Ascending aorta (tissue), 2 donors: ENCODE data around the gene EMD. TPM values are rescaled to one million over a fixed set of nuclear protein-coding genes. Genes with fewer than 3 reads are reported as not detected.
"Not testable (repeated sequence)": the region's sequence is repeated elsewhere in the genome, so short reads cannot be mapped to it uniquely, and the experiment has no call there.

ENCODE experiments used
- DNase-seq, 2 donors: peaks; one replicate each; pipeline ENCODE4 v3.0.0-alpha.2; 2019; ENCODE audit warnings: low spot score in 2 of 2
- H3K27ac ChIP-seq, 2 donors: fragments of 200-600 bp; sonication (generic); one replicate each; pipeline ENCODE4 v1.5.1; 2016 to 2017; ENCODE audit warnings: mild to moderate bottlenecking in 1 of 2
- H3K27me3 ChIP-seq: fragments of 200-600 bp; sonication (generic); one replicate; pipeline ENCODE4 v1.5.1; 2017
- H3K36me3 ChIP-seq, 2 donors: fragments of 200-600 bp; sonication (generic); one replicate each; pipeline ENCODE4 v1.5.1; 2016
- H3K4me1 ChIP-seq, 2 donors: fragments of 200-600 bp; sonication (generic); one replicate each; pipeline ENCODE4 v1.5.1; 2016 to 2017; ENCODE audit warnings: mild to moderate bottlenecking in 1 of 2
- H3K4me3 ChIP-seq, 2 donors: fragments of 200-600 bp; sonication (generic); one replicate each; pipeline ENCODE4 v1.5.1; 2016 to 2017; ENCODE audit warnings: mild to moderate bottlenecking in 1 of 2
- H3K9me3 ChIP-seq, 2 donors: fragments of 200-600 bp; sonication (generic); one replicate each; pipeline ENCODE4 v1.5.1; 2016
- intact Hi-C: fragments of 100-400 bp; cut with DNase I; formaldehyde crosslinking; loops from one replicate; pipeline ENCODE4 v1.15.1; 2023
- total RNA-seq: library from RNA; depleted of rRNA; stranded (reverse); fragments of >200 nt; gene quantifications from one replicate; pipeline ENCODE4 v1.1.0, GENCODE V29; 2016
- TF ChIP-seq, protein P1 (sequence below), 3 experiments: fragments of 200-600 bp in 2 of 3; fragments of 450-650 bp in 1 of 3; sonication (generic) in 2 of 3; IDR thresholded peaks; one replicate each; pipeline ENCODE4 v1.5.1; 2016 to 2019; ENCODE audit warnings: antibody characterized with exemption in 3 of 3, mild to moderate bottlenecking in 1 of 3, moderate library complexity in 1 of 3

The EMD gene
- total RNA-seq: 86.3 TPM

DNA sequence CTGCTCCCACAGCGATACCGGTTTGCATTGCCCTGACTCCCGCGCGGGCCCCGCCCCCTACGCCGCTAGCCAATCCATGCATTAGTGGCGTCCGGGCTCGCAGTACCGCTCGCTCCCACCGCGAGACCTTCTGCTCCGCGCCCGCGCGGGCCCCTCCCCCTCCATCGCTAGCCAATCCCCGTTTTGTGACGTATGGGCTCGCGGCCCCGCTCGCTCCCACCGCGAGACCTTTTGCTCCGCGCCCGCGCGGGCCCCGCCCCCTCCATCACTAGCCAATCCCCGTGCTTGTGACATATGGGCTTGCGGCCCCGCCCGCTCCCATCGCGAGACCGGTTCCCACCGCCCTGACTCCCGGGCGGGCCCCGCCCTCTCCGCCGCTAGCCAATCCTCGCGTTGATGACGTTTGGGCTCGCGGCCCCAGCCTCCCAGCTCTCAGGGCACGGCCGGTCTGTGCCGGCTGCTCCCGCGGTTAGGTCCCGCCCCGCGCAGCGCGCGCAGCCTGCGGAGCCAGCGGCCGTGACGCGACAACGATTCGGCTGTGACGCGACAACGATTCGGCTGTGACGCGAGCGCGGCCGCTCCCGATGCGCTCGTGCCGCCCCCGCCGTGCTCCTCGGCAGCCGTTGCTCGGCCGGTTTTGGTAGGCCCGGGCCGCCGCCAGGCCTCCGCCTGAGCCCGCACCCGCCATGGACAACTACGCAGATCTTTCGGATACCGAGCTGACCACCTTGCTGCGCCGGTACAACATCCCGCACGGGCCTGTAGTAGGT, at the start of gene EMD:
Gene EMD (plus strand): TSS at position 497 of the 770 bp plus-strand sequence. CDS start 190 bp downstream, at position 687.
- intact Hi-C loops: loop anchor here (10.0 kb wide), 1 partner anchor 904 kb away; the partner anchor contains the start of gene HAUS7
- TF ChIP-seq, protein P1, sequence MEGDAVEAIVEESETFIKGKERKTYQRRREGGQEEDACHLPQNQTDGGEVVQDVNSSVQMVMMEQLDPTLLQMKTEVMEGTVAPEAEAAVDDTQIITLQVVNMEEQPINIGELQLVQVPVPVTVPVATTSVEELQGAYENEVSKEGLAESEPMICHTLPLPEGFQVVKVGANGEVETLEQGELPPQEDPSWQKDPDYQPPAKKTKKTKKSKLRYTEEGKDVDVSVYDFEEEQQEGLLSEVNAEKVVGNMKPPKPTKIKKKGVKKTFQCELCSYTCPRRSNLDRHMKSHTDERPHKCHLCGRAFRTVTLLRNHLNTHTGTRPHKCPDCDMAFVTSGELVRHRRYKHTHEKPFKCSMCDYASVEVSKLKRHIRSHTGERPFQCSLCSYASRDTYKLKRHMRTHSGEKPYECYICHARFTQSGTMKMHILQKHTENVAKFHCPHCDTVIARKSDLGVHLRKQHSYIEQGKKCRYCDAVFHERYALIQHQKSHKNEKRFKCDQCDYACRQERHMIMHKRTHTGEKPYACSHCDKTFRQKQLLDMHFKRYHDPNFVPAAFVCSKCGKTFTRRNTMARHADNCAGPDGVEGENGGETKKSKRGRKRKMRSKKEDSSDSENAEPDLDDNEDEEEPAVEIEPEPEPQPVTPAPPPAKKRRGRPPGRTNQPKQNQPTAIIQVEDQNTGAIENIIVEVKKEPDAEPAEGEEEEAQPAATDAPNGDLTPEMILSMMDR (IDR thresholded peaks at IDR 0.05): no peak
- DNase-seq: peak; percentile 94 to 97
- Histone ChIP-seq H3K4me3 (peak within 1 kb of the TSS; percentile 64 to 79), H3K9me3 (no peaks in the 10 kb centered on the region), H3K27ac (peak within 1 kb of the TSS; percentile 97 to 98), H3K27me3 (no peaks in the 10 kb centered on the region), H3K4me1 (peaks cover 2 to 14% of the 10 kb centered on the region in 2 donors), H3K36me3 (peaks cover 0 to 2% of the 10 kb centered on the region in 2 donors)

DNA sequence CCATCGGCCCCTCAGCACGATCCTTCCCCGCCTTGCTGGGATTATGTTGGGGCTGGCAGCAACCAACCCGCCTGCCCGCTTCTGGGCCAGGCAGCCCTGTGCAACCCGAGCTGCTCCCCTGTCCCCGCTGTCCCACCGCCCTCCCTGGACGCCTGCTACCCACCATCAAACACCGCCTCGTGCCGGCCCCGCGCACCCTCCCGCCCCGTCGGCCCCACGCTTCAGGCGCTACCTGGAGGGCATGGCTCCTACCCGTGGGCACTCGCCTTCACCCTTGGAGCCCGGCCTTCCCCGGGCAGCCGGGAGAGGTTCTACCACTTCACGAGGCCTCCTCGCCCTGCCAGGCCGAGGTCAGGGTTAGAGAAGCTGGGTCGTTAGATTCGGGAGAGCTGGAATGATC, 46.5 kb upstream of the EMD start:
- no peak overlapping the region for H3K4me3 ChIP-seq
- DNase-seq: no peak
- H3K4me1 ChIP-seq: no peaks in the 10 kb centered on the region
- no peaks in the 10 kb centered on the region for H3K27me3 ChIP-seq
- no peak overlapping the region for H3K27ac ChIP-seq
- no peaks in the 10 kb centered on the region for H3K9me3 ChIP-seq
- no peaks in the 10 kb centered on the region for H3K36me3 ChIP-seq
- intact Hi-C loops: no loop called here
- TF ChIP-seq, protein P1 (IDR thresholded peaks at IDR 0.05): no peak

DNA sequence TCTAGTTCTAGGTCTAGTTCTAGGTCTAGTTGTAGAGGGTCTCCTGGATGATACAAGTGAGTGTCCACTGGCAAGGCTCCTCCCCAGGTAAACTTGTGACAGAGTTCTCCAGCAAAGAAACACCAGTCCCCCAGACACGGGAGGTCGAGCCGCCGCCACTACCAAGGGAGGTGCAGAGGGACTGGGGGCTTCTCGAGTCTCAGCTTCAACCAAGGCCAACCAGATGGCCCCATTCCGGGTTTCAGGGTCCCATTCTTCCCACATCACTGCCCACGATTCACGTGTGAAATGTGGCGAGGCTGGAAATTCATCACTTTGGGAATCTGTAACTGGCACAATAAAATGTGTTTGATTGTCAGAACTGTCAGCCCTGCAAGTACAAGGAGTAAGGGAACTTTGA, 46.0 kb upstream of the EMD start:
- TF ChIP-seq, protein P1 (IDR thresholded peaks at IDR 0.05): no peak
- H3K27me3 ChIP-seq: no peaks in the 10 kb centered on the region
- intact Hi-C loops: no loop called here

DNA sequence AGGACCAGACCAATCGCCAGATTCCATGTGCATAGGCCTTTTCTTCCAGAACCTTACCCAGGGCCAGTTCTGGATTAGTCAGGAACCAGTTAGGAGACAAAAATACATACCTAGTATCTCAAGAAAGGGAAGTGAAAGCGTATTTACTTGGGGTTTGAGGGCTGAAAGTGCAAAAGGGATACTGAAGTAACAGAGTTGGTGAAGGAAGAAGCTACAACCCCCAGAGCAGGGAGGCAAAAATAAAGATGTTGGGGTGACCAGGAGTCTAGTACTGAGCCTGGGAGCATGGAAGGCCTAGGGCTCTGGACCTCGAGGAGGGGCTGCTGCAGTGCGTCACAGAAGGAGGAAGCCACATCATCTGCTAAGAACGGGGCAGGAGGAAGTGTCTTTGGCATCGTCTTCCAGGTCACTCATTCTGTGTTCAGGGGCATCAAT, 45.2 kb upstream of the EMD start:
- TF ChIP-seq, protein P1 (IDR thresholded peaks at IDR 0.05): no peak
- Histone ChIP-seq H3K27ac (no peak overlapping the region), H3K4me3 (no peak overlapping the region), H3K36me3 (no peaks in the 10 kb centered on the region), H3K9me3 (no peaks in the 10 kb centered on the region), H3K4me1 (no peaks in the 10 kb centered on the region), H3K27me3 (no peaks in the 10 kb centered on the region)
- DNase-seq: no peak
- intact Hi-C loops: no loop called here

More for the DNA sequence above, 46.0 kb upstream of the EMD start:
- Histone ChIP-seq H3K4me1 (no peaks in the 10 kb centered on the region), H3K27ac (no peak overlapping the region), H3K9me3 (no peaks in the 10 kb centered on the region), H3K36me3 (no peaks in the 10 kb centered on the region), H3K4me3 (no peak overlapping the region)
- DNase-seq: no peak

DNA sequence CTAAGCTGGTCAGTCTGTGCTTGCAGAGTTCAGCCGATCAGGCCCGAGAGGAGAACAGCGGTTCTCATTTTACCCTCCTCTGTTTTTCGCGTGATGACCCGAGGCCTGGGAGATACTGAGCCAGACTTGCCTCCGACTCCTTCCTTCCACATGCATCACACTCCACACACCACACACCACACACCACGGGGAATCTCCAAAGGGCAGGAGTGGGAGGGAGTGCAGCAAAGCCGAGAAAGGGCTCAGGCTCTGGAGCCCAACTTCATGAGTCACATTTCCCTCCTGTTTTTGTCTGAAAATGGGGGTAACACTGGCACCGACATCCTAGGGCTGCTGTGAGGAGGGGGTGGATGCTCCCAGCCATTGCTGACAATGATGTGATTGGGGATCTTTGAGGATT, 44.6 kb upstream of the EMD start:
- H3K4me1 ChIP-seq: no peaks in the 10 kb centered on the region
- H3K9me3 ChIP-seq: no peaks in the 10 kb centered on the region
- intact Hi-C loops: no loop called here
- DNase-seq: no peak
- no peaks in the 10 kb centered on the region for H3K27me3 ChIP-seq
- TF ChIP-seq, protein P1 (IDR thresholded peaks at IDR 0.05): no peak
- H3K36me3 ChIP-seq: no peaks in the 10 kb centered on the region
- H3K27ac ChIP-seq: no peak overlapping the region
- H3K4me3 ChIP-seq: no peak overlapping the region

DNA sequence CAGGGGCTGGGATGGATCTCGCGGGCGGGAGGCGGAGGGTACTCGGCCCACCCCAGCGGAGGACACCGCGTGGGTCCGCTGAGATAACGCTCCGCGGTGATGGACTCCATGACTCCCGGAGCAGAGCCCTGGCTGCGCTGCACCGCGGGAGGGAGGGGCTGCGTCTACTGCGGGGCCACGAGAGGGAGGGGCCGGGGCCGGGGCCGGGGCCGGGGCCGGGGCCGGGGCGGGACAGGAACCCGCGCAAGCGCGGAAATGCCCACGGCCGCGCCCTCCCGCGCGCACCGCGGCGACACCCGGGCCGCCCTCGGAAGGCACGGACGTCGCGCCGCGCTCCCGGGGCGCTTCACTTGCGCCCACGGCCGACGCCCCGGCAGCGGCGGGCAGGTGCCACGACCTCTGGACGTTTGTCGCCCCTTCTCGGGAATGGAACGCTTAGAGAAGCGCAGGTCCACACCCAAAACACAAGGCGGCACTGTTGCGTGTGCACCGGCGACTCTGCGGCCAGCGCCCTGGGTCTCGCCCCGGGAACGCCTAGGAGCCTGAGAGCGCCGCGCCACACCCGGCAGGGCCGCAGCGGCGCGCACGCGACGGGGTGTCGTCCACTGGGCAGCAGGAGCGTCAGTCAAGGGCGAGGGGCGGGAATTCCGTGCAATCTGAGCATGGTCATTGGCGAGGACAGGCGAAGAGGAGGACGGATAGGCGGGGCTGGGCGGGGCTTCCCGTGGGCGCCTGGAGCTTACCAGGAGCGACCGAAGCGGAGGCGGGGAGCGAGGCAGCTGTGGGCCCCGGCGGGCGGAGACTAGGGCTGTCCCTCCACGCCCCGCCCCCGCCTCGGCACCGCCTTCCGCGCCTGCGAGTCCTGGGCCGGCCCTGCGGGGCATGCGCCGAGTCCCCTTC, 37.4 kb upstream of the EMD start:
- H3K36me3 ChIP-seq, H3K27me3 ChIP-seq, DNase-seq, H3K4me3 ChIP-seq, intact Hi-C loops, H3K9me3 ChIP-seq, H3K4me1 ChIP-seq: not testable (repeated sequence)
- peak overlapping the region in 1 of 2 donors; percentile 59 for H3K27ac ChIP-seq

DNA sequence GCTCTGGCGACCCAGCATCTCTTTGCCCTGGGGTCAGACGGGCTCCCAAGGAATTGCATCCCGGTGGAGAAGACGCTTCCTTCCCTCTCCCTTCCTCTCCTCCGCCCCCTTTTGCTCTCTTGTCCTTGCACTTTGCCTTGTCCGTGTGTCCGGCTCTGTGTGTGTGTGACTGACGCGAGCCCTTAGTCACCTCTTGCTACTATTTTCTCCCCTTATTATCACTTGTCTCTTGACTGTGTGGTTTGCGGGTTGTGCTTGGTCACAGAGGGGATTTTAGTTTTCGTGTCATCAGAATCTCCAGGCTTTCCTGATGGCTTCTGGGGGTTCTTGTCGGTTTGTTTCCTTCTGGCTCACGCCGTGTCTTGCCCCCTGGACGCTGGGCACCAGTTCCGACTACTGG, 36.0 kb upstream of the EMD start:
- H3K36me3 ChIP-seq, H3K9me3 ChIP-seq, H3K27me3 ChIP-seq, H3K4me1 ChIP-seq, intact Hi-C loops, H3K27ac ChIP-seq, H3K4me3 ChIP-seq, DNase-seq: not testable (repeated sequence)

DNA sequence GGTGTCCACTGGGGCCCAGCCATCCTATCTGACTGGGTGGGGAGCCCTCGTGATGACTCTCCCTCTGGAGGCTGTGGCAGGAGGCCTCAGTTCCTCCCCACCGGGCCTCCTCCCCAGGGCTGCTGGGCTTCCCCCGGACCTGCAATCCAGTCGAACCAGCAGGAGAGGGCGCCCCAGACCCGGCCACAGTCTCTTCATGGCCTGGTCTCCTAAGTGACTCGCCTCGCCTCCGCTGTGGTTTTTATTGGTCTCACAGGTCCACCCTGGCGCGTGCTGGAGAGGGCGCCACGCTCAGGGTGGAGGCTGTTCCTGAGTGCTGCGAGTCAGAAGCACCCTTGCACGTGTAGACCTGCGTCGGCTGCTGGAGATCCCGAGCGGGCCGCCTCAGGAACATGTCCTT, 35.5 kb upstream of the EMD start:
- DNase-seq, H3K9me3 ChIP-seq, H3K27me3 ChIP-seq, intact Hi-C loops, H3K36me3 ChIP-seq, H3K4me3 ChIP-seq, H3K4me1 ChIP-seq, H3K27ac ChIP-seq: not testable (repeated sequence)
